Adrenal gland (tissue), 12 donors: ENCODE results near the gene HIPK2. TPM values are rescaled to one million over a fixed set of nuclear protein-coding genes. Genes with fewer than 3 reads are reported as not detected.

Experiments
- DNase-seq, 7 donors: peaks; one replicate each; pipeline ENCODE4 v3.0.0-alpha.2; 2019 to 2020
- H3K27ac ChIP-seq, 5 donors: fragments of 200-600 bp; sonication (generic) in 4 of 5; 1 replicate in 3 of 5; 2 replicates in 2 of 5; pipeline versions ENCODE4 v1.5.1 to v1.8.0; 2016 to 2020; ENCODE audit warnings: mild to moderate bottlenecking in 1 of 5
- H3K27me3 ChIP-seq: fragments of 200-600 bp; 2 replicates; pipeline ENCODE4 v1.8.0; 2021
- H3K36me3 ChIP-seq, 2 donors: fragments of 200-600 bp; replicated peaks in 1 of 2; 1 replicate in 1 of 2; 2 replicates in 1 of 2; pipeline versions ENCODE4 v1.5.1 to v1.8.0; 2018 to 2022
- H3K4me1 ChIP-seq, 2 donors: fragments of 200-600 bp; replicated peaks in 1 of 2; 1 replicate in 1 of 2; 2 replicates in 1 of 2; pipeline versions ENCODE4 v1.5.1 to v1.8.0; 2018 to 2021
- H3K4me3 ChIP-seq, 4 donors: fragments of 200-600 bp; sonication (generic) in 3 of 4; one replicate each; pipeline ENCODE4 v1.5.1; 2016 to 2018
- H3K9me3 ChIP-seq, 3 donors: fragments of 200-600 bp; sonication (generic) in 1 of 3; replicated peaks in 1 of 3; 1 replicate in 2 of 3; 2 replicates in 1 of 3; pipeline versions ENCODE4 v1.5.1 to v1.8.0; 2016 to 2021
- POLR2A ChIP-seq, 2 donors: fragments of 450-650 bp; IDR thresholded peaks; one replicate each; pipeline ENCODE4 v1.6.1; 2017; ENCODE audit warnings: antibody characterized with exemption in 2 of 2, mild to moderate bottlenecking in 2 of 2, moderate library complexity in 1 of 2
- WGBS, 4 donors: extraction: QIAGEN DNeasy Blood & Tissue Kit in 2 of 4; methylation state at CpG; one replicate each; pipeline versions ENCODE4 v1.1.5 to v1.1.7; 2013 to 2017; 5-methylcytosine and 5-hydroxymethylcytosine counted together
- intact Hi-C, 2 donors: fragments of 100-400 bp; cut with DNase I; formaldehyde crosslinking; loops; one replicate each; pipeline versions ENCODE4 v1.14.1 to v1.15.0; 2022 to 2023
- polyA plus RNA-seq, 3 donors: library from polyadenylated mRNA; stranded (reverse); fragments of 200-250 nt in 2 of 3; fragments of 350-450 nt in 1 of 3; fragmentation: Illumina TruSeq in 1 of 3; extraction: RNeasy Lipid Tissue Mini Kit (QIAGEN cat#74804) in 1 of 3; gene quantifications; one replicate each; pipeline ENCODE4 v1.2.3, GENCODE V29; 2013 to 2014
- total RNA-seq, 9 donors: library from RNA; depleted of rRNA in 4 of 9; stranded (reverse); fragments of >200 nt in 4 of 9; fragments of 120-200 nt in 1 of 9; fragmentation: NEBNext Ultra II Directional in 1 of 9; extraction: Animal tissue kit (Norgen Biotek cat#: 25700) in 1 of 9; gene quantifications; one replicate each; pipeline versions ENCODE4 v1.1.0 to v1.2.4, GENCODE V29; 2013 to 2023
- TF ChIP-seq, protein P1 (sequence below), 6 experiments: fragments of 450-650 bp in 4 of 6; fragments of 200-600 bp in 2 of 6; sonication (generic) in 1 of 6; IDR thresholded peaks; 1 replicate in 5 of 6; 2 replicates in 1 of 6; pipeline versions ENCODE4 v1.5.1 to v1.8.0; 2016 to 2021; ENCODE audit warnings: antibody characterized with exemption in 6 of 6, mild to moderate bottlenecking in 2 of 6, moderate library complexity in 1 of 6
- donor health status: healthy with polysubstance abuse.
- donor health status: Bipolar disorder and iron deficiency.
- donor health status: DM: yes; HTN: yes; CAD: no.
- donor health status: DM: no; HTN: no; CAD: no.
- donor health status: DM: no; HTN: no; CAD: no.
- donor health status: DM: yes; HTN: yes; CAD: no.

The HIPK2 gene
- total and polyA plus RNA-seq, 12 donors = 4.7 to 82.4 (median 49.8) TPM

DNA sequence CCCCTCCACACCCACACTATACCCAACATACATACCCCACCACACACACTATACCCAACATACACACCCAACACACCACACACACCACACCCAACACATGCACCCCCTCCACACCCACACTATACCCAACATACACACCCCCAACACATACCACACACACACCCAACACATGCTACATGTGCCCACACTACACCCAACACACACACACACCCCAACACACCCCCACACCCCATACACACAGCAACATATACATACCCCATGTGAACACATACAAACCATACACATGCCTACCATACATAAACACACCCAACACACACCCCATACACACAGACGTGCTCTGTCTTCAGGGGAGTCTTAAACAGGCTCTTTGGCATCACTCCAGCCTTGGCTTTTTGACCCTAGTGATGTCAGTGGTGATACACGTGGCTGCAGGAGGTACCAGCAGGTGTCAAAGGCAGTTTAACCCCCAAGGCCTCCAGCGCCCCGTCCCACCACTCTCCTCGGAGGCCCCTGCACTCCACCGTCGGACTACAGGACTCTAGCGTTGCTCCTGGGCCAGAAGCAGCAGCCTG is 73.4 kb downstream of the HIPK2 start:
- H3K36me3 ChIP-seq = no peaks in the 10 kb centered on the region
- H3K4me3 ChIP-seq = no peak overlapping the region
- H3K4me1 ChIP-seq = peaks cover 25 to 31% of the 10 kb centered on the region in 2 donors
- peak in 2 of 7 donors; percentile 5 to 51 for DNase-seq
- peak overlapping the region in 2 of 5 donors; percentile 6 to 84 for H3K27ac ChIP-seq
- intact Hi-C loops = no loop called here
- no peak for TF ChIP-seq POLR2A (IDR thresholded peaks at IDR 0.05)
- TF ChIP-seq, protein P1, sequence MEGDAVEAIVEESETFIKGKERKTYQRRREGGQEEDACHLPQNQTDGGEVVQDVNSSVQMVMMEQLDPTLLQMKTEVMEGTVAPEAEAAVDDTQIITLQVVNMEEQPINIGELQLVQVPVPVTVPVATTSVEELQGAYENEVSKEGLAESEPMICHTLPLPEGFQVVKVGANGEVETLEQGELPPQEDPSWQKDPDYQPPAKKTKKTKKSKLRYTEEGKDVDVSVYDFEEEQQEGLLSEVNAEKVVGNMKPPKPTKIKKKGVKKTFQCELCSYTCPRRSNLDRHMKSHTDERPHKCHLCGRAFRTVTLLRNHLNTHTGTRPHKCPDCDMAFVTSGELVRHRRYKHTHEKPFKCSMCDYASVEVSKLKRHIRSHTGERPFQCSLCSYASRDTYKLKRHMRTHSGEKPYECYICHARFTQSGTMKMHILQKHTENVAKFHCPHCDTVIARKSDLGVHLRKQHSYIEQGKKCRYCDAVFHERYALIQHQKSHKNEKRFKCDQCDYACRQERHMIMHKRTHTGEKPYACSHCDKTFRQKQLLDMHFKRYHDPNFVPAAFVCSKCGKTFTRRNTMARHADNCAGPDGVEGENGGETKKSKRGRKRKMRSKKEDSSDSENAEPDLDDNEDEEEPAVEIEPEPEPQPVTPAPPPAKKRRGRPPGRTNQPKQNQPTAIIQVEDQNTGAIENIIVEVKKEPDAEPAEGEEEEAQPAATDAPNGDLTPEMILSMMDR (IDR thresholded peaks at IDR 0.05) = no peak
- H3K9me3 ChIP-seq = no peaks in the 10 kb centered on the region
- 63 to 86% (median 82%) methylated on average over 3 to 8 of the region's 8 CpGs for WGBS, 4 donors
- H3K27me3 ChIP-seq = no peaks in the 10 kb centered on the region

DNA sequence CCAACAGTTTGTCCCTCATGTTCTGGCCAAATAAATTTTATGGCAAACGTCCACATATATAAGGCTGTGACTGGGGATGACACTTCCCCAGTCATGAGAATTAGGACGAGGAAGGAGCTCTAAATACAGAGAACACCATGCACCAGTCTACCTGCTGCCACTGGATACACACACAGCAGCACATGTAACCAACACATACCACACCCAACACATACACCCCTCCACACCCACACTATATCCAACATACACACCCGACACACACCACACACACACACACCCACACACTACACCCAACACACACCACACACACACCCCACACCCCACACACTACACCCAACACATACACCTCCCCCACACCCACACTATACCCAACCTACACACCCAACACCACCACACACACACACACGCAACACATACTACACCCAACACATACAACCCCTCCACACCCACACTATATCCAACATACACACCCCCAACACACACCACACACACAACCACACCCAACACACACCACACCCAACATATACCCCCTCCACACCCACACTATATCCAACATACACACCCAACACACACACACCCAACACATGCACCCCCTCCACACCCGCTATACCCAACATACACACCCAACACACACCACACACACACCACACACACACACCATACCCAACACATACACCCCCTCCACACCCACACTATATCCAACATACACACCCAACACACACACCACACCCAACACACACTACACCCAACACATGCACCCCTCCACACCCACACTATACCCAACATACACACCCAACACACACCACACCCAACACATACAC is 74.1 kb downstream of the HIPK2 start:
- no peak overlapping the region for H3K4me3 ChIP-seq
- H3K27ac ChIP-seq = peak overlapping the region in 3 of 5 donors; percentile 56 to 84 (median 84)
- no peaks in the 10 kb centered on the region for H3K9me3 ChIP-seq
- intact Hi-C loops = no loop called here
- TF ChIP-seq POLR2A (IDR thresholded peaks at IDR 0.05) = no peak
- TF ChIP-seq, protein P1 (IDR thresholded peaks at IDR 0.05) = no peak
- peak in 1 of 7 donors; percentile 37 for DNase-seq
- H3K4me1 ChIP-seq = peaks cover 20 to 25% of the 10 kb centered on the region in 2 donors
- WGBS, 4 donors = 61 to 73% (median 66%) methylated on average over 5 of the region's 5 CpGs
- no peaks in the 10 kb centered on the region for H3K36me3 ChIP-seq
- no peaks in the 10 kb centered on the region for H3K27me3 ChIP-seq

DNA sequence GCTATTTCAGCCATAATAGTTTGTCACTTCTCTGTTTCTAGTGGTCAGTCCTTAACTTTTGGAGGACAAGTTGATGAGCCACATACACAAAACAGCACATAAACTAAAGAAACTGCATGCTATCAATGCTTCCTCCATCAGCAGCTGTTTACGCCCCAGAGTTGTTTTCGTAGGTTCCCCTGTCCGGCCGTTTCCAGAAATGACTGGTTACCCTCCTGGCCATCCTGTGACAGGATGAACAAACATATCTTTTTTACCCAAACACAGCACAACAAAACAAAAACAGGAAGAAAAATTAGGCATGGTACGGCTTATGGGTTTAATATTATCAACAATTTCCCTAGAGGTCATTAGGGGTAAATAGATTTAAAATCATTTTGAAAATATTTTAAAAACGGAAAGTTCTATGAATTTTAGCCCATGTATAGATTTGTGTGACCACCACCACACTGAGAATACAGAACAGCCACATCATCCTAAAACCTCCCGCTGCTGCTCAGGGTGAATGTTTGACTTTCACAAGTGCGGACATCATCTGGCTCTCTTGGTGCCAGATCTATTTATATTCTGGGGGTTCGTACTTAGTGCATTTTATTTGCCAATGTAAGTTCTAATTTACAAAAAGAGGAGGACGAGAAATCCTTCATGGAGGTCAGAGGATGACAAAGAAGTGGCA is 74.8 kb downstream of the HIPK2 start:
- peaks cover 20 to 25% of the 10 kb centered on the region in 2 donors for H3K4me1 ChIP-seq
- DNase-seq = peak in 3 of 7 donors; percentile 18 to 54 (median 26)
- intact Hi-C loops = no loop called here
- H3K4me3 ChIP-seq = no peak overlapping the region
- TF ChIP-seq, protein P1 (IDR thresholded peaks at IDR 0.05) = no peak
- no peak for TF ChIP-seq POLR2A (IDR thresholded peaks at IDR 0.05)
- no peaks in the 10 kb centered on the region for H3K9me3 ChIP-seq
- H3K27ac ChIP-seq = peak overlapping the region; percentile 25 to 84 (median 68)
- 51 to 60% (median 57%) methylated on average over 10 of the region's 10 CpGs for WGBS, 4 donors
- H3K27me3 ChIP-seq = no peaks in the 10 kb centered on the region
- H3K36me3 ChIP-seq = no peaks in the 10 kb centered on the region

DNA sequence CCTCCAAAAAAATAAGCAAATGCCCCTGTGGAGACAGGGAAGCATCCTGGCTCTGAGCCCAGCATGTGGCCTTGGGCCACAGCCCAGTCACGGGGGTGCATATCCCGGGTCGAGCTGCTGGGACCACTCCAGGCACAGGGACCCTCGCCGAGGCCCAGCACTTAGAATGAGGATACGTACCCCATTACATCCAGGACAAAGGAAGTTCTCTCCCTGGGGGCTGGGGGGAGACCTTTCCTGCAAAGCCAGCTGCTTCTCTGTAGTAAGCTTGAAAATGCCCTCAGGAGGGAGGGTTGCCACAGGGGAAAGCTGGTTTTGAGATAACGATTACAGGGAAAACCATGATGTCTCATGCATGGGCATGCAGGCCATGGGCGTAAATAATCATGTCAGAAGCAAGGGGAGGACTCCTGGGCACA is 75.5 kb downstream of the HIPK2 start:
- WGBS, 4 donors = 3 to 23% (median 22%) methylated on average over 7 to 8 of the region's 8 CpGs
- Histone ChIP-seq H3K9me3 (no peaks in the 10 kb centered on the region), H3K27ac (peak overlapping the region; percentile 25 to 84 (median 68)), H3K4me3 (no peak overlapping the region), H3K27me3 (no peaks in the 10 kb centered on the region), H3K36me3 (no peaks in the 10 kb centered on the region), H3K4me1 (peaks cover 20 to 25% of the 10 kb centered on the region in 2 donors)
- TF ChIP-seq POLR2A (IDR thresholded peaks at IDR 0.05) = no peak
- TF ChIP-seq, protein P1 (IDR thresholded peaks at IDR 0.05) = no peak
- peak in 6 of 7 donors; percentile 64 to 70 (median 67) for DNase-seq
- intact Hi-C loops = no loop called here
